H1 (cell line): ENCODE data around the gene SYN1. TPM values are rescaled to one million over a fixed set of nuclear protein-coding genes. Genes with fewer than 3 reads are reported as not detected.

Experiments
- CTCF ChIA-PET: fragments of 300-600 bp; sonication (Branson Sonifier 250); formaldehyde crosslinking; loops from one replicate; lab custom pipeline; 2021; ENCODE audit not compliant: partially characterized antibody; lab: Charles Lee
- POLR2A ChIA-PET: fragments of 300-600 bp; sonication (Branson Sonifier 250); formaldehyde crosslinking; loops from one replicate; lab custom pipeline; 2021; ENCODE audit warnings: inconsistent platforms; ENCODE audit not compliant: partially characterized antibody; lab: Charles Lee
- DNase-seq, 2 experiments: peaks; one replicate each; pipeline versions ENCODE4 v3.0.0 to v3.0.0-alpha.2; 2010 to 2022; ENCODE audit warnings: low spot score in 2 of 2, low read depth in 1 of 2, mixed read lengths in 1 of 2
- FAIRE-seq: peaks from 2 replicates; lab custom pipeline; 2011; peaks lifted over from hg19 to GRCh38; lab: Jason Lieb, UNC
- H2AFZ ChIP-seq: 2 replicates; pipeline ENCODE4 v1.8.1; 2012; ENCODE audit warnings: low read length, inconsistent platforms
- H2AK5ac ChIP-seq: 2 replicates; pipeline ENCODE4 v1.6.1; 2013; ENCODE audit warnings: low read depth, low read length
- H2BK120ac ChIP-seq: replicated peaks from 2 replicates; pipeline ENCODE3; 2013; ENCODE audit warnings: low read depth, low read length, inconsistent platforms
- H2BK12ac ChIP-seq: 2 replicates; pipeline ENCODE4 v1.6.1; 2013; ENCODE audit warnings: low read depth, low read length
- H2BK15ac ChIP-seq: 2 replicates; pipeline ENCODE4 v1.6.1; 2013; ENCODE audit warnings: low read length
- H2BK20ac ChIP-seq: 2 replicates; pipeline ENCODE4 v1.6.1; 2013; ENCODE audit warnings: low read length
- H2BK5ac ChIP-seq: 2 replicates; pipeline ENCODE4 v1.6.1; 2013; ENCODE audit warnings: low read depth, low read length
- H3K14ac ChIP-seq: 2 replicates; pipeline ENCODE4 v1.6.1; 2013; ENCODE audit warnings: inconsistent platforms; ENCODE audit not compliant: insufficient read length
- H3K18ac ChIP-seq: 2 replicates; pipeline ENCODE4 v1.6.1; 2013; ENCODE audit warnings: low read length; ENCODE audit errors: extremely low read depth
- H3K23ac ChIP-seq: 2 replicates; pipeline ENCODE4 v1.6.1; 2013; ENCODE audit warnings: inconsistent platforms; ENCODE audit not compliant: insufficient read length
- H3K23me2 ChIP-seq: 2 replicates; pipeline ENCODE4 v1.6.1; 2013; ENCODE audit warnings: low read depth, low read length
- H3K27ac ChIP-seq: 2 replicates; pipeline ENCODE4 v1.6.1; 2011; ENCODE audit warnings: low read depth, low read length, inconsistent platforms
- H3K27me3 ChIP-seq, 4 experiments: replicated peaks in 1 of 4; 1 replicate in 1 of 4; 2 replicates in 3 of 4; pipeline versions ENCODE4 v1.6.1 to v1.8.1; 2011 to 2013; ENCODE audit warnings: low read length in 3 of 4, mild to moderate bottlenecking in 3 of 4, inconsistent platforms in 2 of 4, mixed read lengths in 2 of 4, moderate library complexity in 1 of 4; ENCODE audit not compliant: control insufficient read depth in 3 of 4, insufficient read depth in 3 of 4; ENCODE audit errors: extremely low read depth in 1 of 4
- H3K36me3 ChIP-seq, 4 experiments: 2 replicates each; pipeline versions ENCODE4 v1.6.1 to v1.8.1; 2011 to 2013; ENCODE audit warnings: mild to moderate bottlenecking in 4 of 4, low read length in 3 of 4, moderate library complexity in 2 of 4, control low read depth in 1 of 4, inconsistent platforms in 1 of 4; ENCODE audit not compliant: insufficient read depth in 4 of 4, control insufficient read depth in 2 of 4
- H3K4ac ChIP-seq: replicated peaks from 2 replicates; pipeline ENCODE3; 2013; ENCODE audit warnings: low read length, low read depth, mixed read lengths, inconsistent platforms; ENCODE audit not compliant: insufficient read length
- H3K4me1 ChIP-seq, 4 experiments: replicated peaks in 1 of 4; 1 replicate in 1 of 4; 2 replicates in 3 of 4; pipeline versions ENCODE4 v1.6.1 to v1.8.1; 2011 to 2013; ENCODE audit warnings: low read length in 3 of 4, inconsistent platforms in 2 of 4, mixed read lengths in 1 of 4; ENCODE audit not compliant: insufficient read depth in 4 of 4, control insufficient read depth in 3 of 4
- H3K4me2 ChIP-seq, 2 experiments: 2 replicates each; pipeline versions ENCODE4 v1.6.1 to v1.8.1; 2011 to 2013; ENCODE audit warnings: low read depth in 2 of 2, low read length in 2 of 2, control low read depth in 1 of 2, inconsistent platforms in 1 of 2, mild to moderate bottlenecking in 1 of 2; ENCODE audit not compliant: insufficient read depth in 1 of 2
- H3K4me3 ChIP-seq, 4 experiments: fragments of 200-600, 300-600 bp in 1 of 4; sonication (generic), shearing (Covaris generic), sonication (Bioruptor Twin) in 1 of 4; 2 replicates each; pipeline versions ENCODE4 v1.5.1 to v1.8.1; 2011 to 2016; ENCODE audit warnings: low read length in 4 of 4, low read depth in 3 of 4, control low read depth in 2 of 4, inconsistent platforms in 2 of 4, mild to moderate bottlenecking in 2 of 4, mixed read lengths in 1 of 4, moderate library complexity in 1 of 4; ENCODE audit not compliant: insufficient read depth in 2 of 4; ENCODE audit errors: extremely low read depth in 1 of 4
- H3K56ac ChIP-seq: replicated peaks from 2 replicates; pipeline ENCODE3; 2013; ENCODE audit warnings: low read depth, mild to moderate bottlenecking, mixed read lengths, low read length, inconsistent platforms; ENCODE audit not compliant: insufficient read length
- H3K79me1 ChIP-seq: 2 replicates; pipeline ENCODE4 v1.6.1; 2013; ENCODE audit warnings: low read depth, low read length, control low read depth
- H3K79me2 ChIP-seq, 2 experiments: 2 replicates each; pipeline versions ENCODE4 v1.6.1 to v1.8.1; 2012 to 2013; ENCODE audit warnings: low read length in 2 of 2, mild to moderate bottlenecking in 2 of 2, inconsistent platforms in 1 of 2; ENCODE audit not compliant: insufficient read depth in 2 of 2, control insufficient read depth in 1 of 2
- H3K9ac ChIP-seq, 4 experiments: replicated peaks in 1 of 4; 1 replicate in 1 of 4; 2 replicates in 3 of 4; pipeline versions ENCODE4 v1.6.1 to v1.8.1; 2011 to 2013; ENCODE audit warnings: low read depth in 3 of 4, low read length in 3 of 4, control low read depth in 2 of 4, mild to moderate bottlenecking in 2 of 4, moderate library complexity in 2 of 4, inconsistent platforms in 1 of 4; ENCODE audit errors: extremely low read depth in 1 of 4
- H3K9me3 ChIP-seq, 2 experiments: 2 replicates each; pipeline versions ENCODE4 v1.6.1 to v1.8.1; 2012 to 2013; ENCODE audit warnings: mild to moderate bottlenecking in 2 of 2, moderate library complexity in 2 of 2, control low read depth in 1 of 2, inconsistent platforms in 1 of 2, low read depth in 1 of 2, low read length in 1 of 2, mixed read lengths in 1 of 2; ENCODE audit not compliant: insufficient read depth in 2 of 2
- H4K20me1 ChIP-seq, 2 experiments: replicated peaks in 1 of 2; 2 replicates each; pipeline versions ENCODE3 to v1.8.1; 2011 to 2013; ENCODE audit warnings: inconsistent platforms in 2 of 2, low read length in 2 of 2, mild to moderate bottlenecking in 1 of 2; ENCODE audit not compliant: insufficient read depth in 2 of 2, control insufficient read depth in 1 of 2
- H4K5ac ChIP-seq: 2 replicates; pipeline ENCODE4 v1.6.1; 2013; ENCODE audit warnings: low read length, low read depth, mixed read lengths, inconsistent platforms; ENCODE audit not compliant: insufficient read length
- H4K8ac ChIP-seq: 2 replicates; pipeline ENCODE4 v1.8.0; 2013; ENCODE audit warnings: mild to moderate bottlenecking, moderate library complexity, low read length, inconsistent platforms; ENCODE audit not compliant: insufficient read depth; ENCODE audit errors: extremely low read depth
- H4K91ac ChIP-seq: replicated peaks from 2 replicates; pipeline ENCODE3; 2013; ENCODE audit warnings: low read length, mixed read lengths, inconsistent platforms; ENCODE audit not compliant: insufficient read length
- EZH2 ChIP-seq: fragments of 200-600 bp; sonication (generic); IDR thresholded peaks from 2 replicates; pipeline ENCODE4 v1.7.1; 2012; ENCODE audit warnings: low read depth, mild to moderate bottlenecking, moderate library complexity, low read length, inconsistent platforms; ENCODE audit not compliant: severe bottlenecking
- HDAC2 ChIP-seq, 2 experiments: fragments of 300-600 bp in 1 of 2; sonication (generic) in 1 of 2; IDR thresholded peaks; 2 replicates each; pipeline ENCODE4 v1.6.1; 2011 to 2012; ENCODE audit warnings: low read depth in 2 of 2, low read length in 2 of 2, mild to moderate bottlenecking in 2 of 2, moderate library complexity in 2 of 2, borderline replicate concordance in 1 of 2, inconsistent platforms in 1 of 2
- SP2 ChIP-seq: IDR thresholded peaks from 2 replicates; pipeline ENCODE4 v1.6.1; 2012; ENCODE audit warnings: mild to moderate bottlenecking, low read length, inconsistent platforms
- SRF ChIP-seq: IDR thresholded peaks from 2 replicates; pipeline ENCODE4 v1.6.1; 2011; ENCODE audit warnings: mild to moderate bottlenecking, low read depth, low read length, moderate library complexity
- TAF1 ChIP-seq: IDR thresholded peaks from 2 replicates; pipeline ENCODE4 v1.6.1; 2011; ENCODE audit warnings: mild to moderate bottlenecking, low read depth, low read length
- TEAD4 ChIP-seq: IDR thresholded peaks from 2 replicates; pipeline ENCODE4 v1.6.1; 2012; ENCODE audit warnings: low read depth, low read length, inconsistent platforms, mixed read lengths
- ZNF274 ChIP-seq: IDR thresholded peaks from 2 replicates; pipeline ENCODE4 v1.7.0; 2012; ENCODE audit warnings: low read length, borderline replicate concordance; ENCODE audit errors: extremely low read depth
- WGBS, 2 experiments: shearing (Covaris generic) in 1 of 2; methylation state at CpG; one replicate each; pipeline versions ENCODE4 v1.1.6 to v1.1.7; 2013 to 2015; ENCODE audit warnings: low lambda C conversion rate in 2 of 2, mixed read lengths in 2 of 2, inconsistent platforms in 1 of 2, low coverage in 1 of 2, missing lambda C conversion rate in 1 of 2; ENCODE audit not compliant: insufficient replicate concordance in 2 of 2, insufficient coverage in 1 of 2, insufficient read length in 1 of 2; ENCODE audit errors: extremely low coverage in 1 of 2, missing lambda C conversion rate in 1 of 2; 5-methylcytosine and 5-hydroxymethylcytosine counted together
- polyA plus RNA-seq, 7 experiments: library from polyadenylated mRNA; depleted of rRNA in 3 of 7; stranded (reverse) in 5 of 7; unstranded in 2 of 7; fragments of >200 nt in 5 of 7; fragments of 200-250 nt in 2 of 7; gene quantifications; 1 replicate in 5 of 7; 2 replicates in 1 of 7; 4 replicates in 1 of 7; pipeline versions ENCODE4 v1.2.1 to v1.2.3, GENCODE V29; 2011 to 2013; ENCODE audit warnings: missing spikeins in 2 of 7, mixed read lengths in 2 of 7
- total RNA-seq: library from RNA; stranded (reverse); fragmentation: NEBNext Ultra II Directional; extraction: Animal tissue kit (Norgen Biotek cat#: 25700); gene quantifications from 2 replicates; pipeline ENCODE4 v1.2.1, GENCODE V29; 2021
- TF ChIP-seq, protein P1 (sequence below): IDR thresholded peaks from 2 replicates; pipeline ENCODE4 v1.6.1; 2011; ENCODE audit warnings: low read length, improper control_type of control experiment
- TF ChIP-seq, protein P2 (sequence below), 3 experiments: IDR thresholded peaks; 1 replicate in 2 of 3; 2 replicates in 1 of 3; pipeline versions ENCODE4 v1.5.1 to v1.6.1; 2011; ENCODE audit warnings: low read length in 3 of 3, mild to moderate bottlenecking in 3 of 3, inconsistent platforms in 2 of 3, low read depth in 1 of 3, moderate library complexity in 1 of 3; ENCODE audit not compliant: insufficient read depth in 1 of 3; ENCODE audit errors: control extremely low read depth in 1 of 3
- TF ChIP-seq, protein P3 (sequence below): IDR thresholded peaks from 2 replicates; pipeline ENCODE4 v1.6.1; 2011; ENCODE audit warnings: low read depth, mild to moderate bottlenecking, low read length; ENCODE audit not compliant: insufficient read depth

The SYN1 gene
- total and polyA plus RNA-seq, 2 of the 8 experiments (the other 6 are each of a cell fraction or from before 2014, with no cell fraction given), result 2.1 to 14.1 TPM

DNA sequence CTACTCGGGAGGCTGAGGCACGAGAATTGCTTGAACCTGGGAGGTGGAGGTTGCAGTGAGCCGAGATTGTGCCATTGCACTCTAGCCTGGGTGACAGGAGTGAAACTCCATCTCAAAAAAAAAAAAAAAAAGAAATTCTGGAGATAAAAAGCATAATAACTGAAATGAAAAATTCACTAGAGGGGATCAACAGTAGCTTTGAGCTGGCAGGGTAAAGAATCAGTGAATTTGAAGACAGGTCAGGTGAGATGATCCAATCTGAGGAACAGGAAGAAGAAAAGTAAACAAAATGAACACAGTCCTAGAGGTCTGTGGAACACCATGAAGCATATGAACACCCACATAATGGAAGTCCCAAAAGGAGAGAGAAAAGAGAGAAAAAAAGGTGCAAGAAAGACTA, 22.4 kb downstream of the SYN1 start:
- H2BK15ac ChIP-seq, result no peak overlapping the region
- H2BK5ac ChIP-seq, result no peak overlapping the region
- TF ChIP-seq TAF1, result no peak
- TF ChIP-seq, protein P1, sequence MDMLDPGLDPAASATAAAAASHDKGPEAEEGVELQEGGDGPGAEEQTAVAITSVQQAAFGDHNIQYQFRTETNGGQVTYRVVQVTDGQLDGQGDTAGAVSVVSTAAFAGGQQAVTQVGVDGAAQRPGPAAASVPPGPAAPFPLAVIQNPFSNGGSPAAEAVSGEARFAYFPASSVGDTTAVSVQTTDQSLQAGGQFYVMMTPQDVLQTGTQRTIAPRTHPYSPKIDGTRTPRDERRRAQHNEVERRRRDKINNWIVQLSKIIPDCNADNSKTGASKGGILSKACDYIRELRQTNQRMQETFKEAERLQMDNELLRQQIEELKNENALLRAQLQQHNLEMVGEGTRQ, result no peak
- TF ChIP-seq, protein P2, sequence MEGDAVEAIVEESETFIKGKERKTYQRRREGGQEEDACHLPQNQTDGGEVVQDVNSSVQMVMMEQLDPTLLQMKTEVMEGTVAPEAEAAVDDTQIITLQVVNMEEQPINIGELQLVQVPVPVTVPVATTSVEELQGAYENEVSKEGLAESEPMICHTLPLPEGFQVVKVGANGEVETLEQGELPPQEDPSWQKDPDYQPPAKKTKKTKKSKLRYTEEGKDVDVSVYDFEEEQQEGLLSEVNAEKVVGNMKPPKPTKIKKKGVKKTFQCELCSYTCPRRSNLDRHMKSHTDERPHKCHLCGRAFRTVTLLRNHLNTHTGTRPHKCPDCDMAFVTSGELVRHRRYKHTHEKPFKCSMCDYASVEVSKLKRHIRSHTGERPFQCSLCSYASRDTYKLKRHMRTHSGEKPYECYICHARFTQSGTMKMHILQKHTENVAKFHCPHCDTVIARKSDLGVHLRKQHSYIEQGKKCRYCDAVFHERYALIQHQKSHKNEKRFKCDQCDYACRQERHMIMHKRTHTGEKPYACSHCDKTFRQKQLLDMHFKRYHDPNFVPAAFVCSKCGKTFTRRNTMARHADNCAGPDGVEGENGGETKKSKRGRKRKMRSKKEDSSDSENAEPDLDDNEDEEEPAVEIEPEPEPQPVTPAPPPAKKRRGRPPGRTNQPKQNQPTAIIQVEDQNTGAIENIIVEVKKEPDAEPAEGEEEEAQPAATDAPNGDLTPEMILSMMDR (IDR thresholded peaks at IDR 0.05; ENCODE audit: control extremely low read depth in 1 of 3, insufficient read depth in 1 of 3, low read depth in 1 of 3, low read length in 3 of 3), result no peak
- TF ChIP-seq HDAC2 (IDR thresholded peaks at IDR 0.05; ENCODE audit: borderline replicate concordance in 1 of 2, low read depth in 2 of 2, low read length in 2 of 2), result no peak
- no peak for TF ChIP-seq ZNF274
- no peak for TF ChIP-seq SRF
- no peak for TF ChIP-seq EZH2
- TF ChIP-seq TEAD4, result no peak
- no peak for TF ChIP-seq SP2
- TF ChIP-seq, protein P3, sequence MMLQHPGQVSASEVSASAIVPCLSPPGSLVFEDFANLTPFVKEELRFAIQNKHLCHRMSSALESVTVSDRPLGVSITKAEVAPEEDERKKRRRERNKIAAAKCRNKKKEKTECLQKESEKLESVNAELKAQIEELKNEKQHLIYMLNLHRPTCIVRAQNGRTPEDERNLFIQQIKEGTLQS, result no peak

More for the DNA sequence above, 22.4 kb downstream of the SYN1 start:
- no peak overlapping the region for H2AK5ac ChIP-seq
- no peaks in the 10 kb centered on the region for H4K20me1 ChIP-seq
- H3K4ac ChIP-seq, result no peak overlapping the region
- no peak overlapping the region for H3K18ac ChIP-seq
- no peaks in the 10 kb centered on the region for H3K79me2 ChIP-seq
- H4K5ac ChIP-seq, result no peak overlapping the region
- no peak overlapping the region for H4K91ac ChIP-seq
- no peak overlapping the region for H3K4me2 ChIP-seq
- no peaks in the 10 kb centered on the region for H3K27me3 ChIP-seq
- H3K36me3 ChIP-seq, result no peaks in the 10 kb centered on the region
- H3K23ac ChIP-seq, result no peak overlapping the region
- H3K79me1 ChIP-seq, result no peaks in the 10 kb centered on the region
- no peak overlapping the region for H3K9ac ChIP-seq
- no peaks in the 10 kb centered on the region for H3K4me1 ChIP-seq
- no peaks in the 10 kb centered on the region for H3K9me3 ChIP-seq
- 80% methylated on average over 1 of the region's 3 CpGs; no CpG with 5 or more reads in 1 of the 2 experiments for WGBS, 2 experiments
- no peak overlapping the region for H3K27ac ChIP-seq
- no peak overlapping the region for H3K14ac ChIP-seq
- no peak overlapping the region for H4K8ac ChIP-seq
- no peak overlapping the region for H2BK12ac ChIP-seq
- ChIA-PET CTCF (no interaction called here), POLR2A (no interaction called here)
- H3K56ac ChIP-seq, result no peak overlapping the region
- H3K23me2 ChIP-seq, result no peaks in the 10 kb centered on the region
- FAIRE-seq (no peak), DNase-seq (no peak)
- H3K4me3 ChIP-seq, result no peak overlapping the region
- no peak overlapping the region for H2BK20ac ChIP-seq
- H2BK120ac ChIP-seq, result no peak overlapping the region
- H2AFZ ChIP-seq, result no peak overlapping the region
